Hepatocyte (in vitro differentiated cells): ENCODE data around the gene GNB1L. TPM values are rescaled to one million over a fixed set of nuclear protein-coding genes. Genes with fewer than 3 reads are reported as not detected.

ENCODE experiments used
- DNase-seq: peaks from one replicate; pipeline ENCODE4 v3.0.0-alpha.2; 2016; ENCODE audit warnings: low spot score
- H2AFZ ChIP-seq: fragments of 200-600 bp; sonication (generic); 2 replicates; pipeline ENCODE4 v1.6.0; 2016; ENCODE audit warnings: antibody characterized with exemption, mild to moderate bottlenecking
- H3K27ac ChIP-seq: fragments of 200-600 bp; sonication (generic); 2 replicates; pipeline ENCODE4 v1.5.1; 2016; ENCODE audit warnings: mild to moderate bottlenecking
- H3K27me3 ChIP-seq: fragments of 200-600 bp; sonication (generic); 2 replicates; pipeline ENCODE4 v1.6.1; 2016
- H3K36me3 ChIP-seq: fragments of 200-600 bp; sonication (generic); replicated peaks from 2 replicates; pipeline ENCODE4 v1.5.1; 2016; ENCODE audit warnings: low read depth; ENCODE audit not compliant: insufficient read depth
- H3K4me1 ChIP-seq: fragments of 200-600 bp; sonication (generic); 2 replicates; pipeline ENCODE4 v1.5.1; 2016; ENCODE audit warnings: mild to moderate bottlenecking, moderate library complexity; ENCODE audit not compliant: insufficient read depth
- H3K4me2 ChIP-seq: fragments of 200-600 bp; sonication (generic); 2 replicates; pipeline ENCODE4 v1.6.0; 2016
- H3K4me3 ChIP-seq: fragments of 200-600 bp; sonication (generic); 2 replicates; pipeline ENCODE4 v1.5.1; 2016; ENCODE audit warnings: mild to moderate bottlenecking
- H3K79me2 ChIP-seq: fragments of 200-600 bp; sonication (generic); 2 replicates; pipeline ENCODE4 v1.6.0; 2017; ENCODE audit warnings: mild to moderate bottlenecking
- H3K9me2 ChIP-seq: fragments of 200-600 bp; sonication (generic); replicated peaks from 2 replicates; pipeline ENCODE4 v1.6.0; 2017; ENCODE audit warnings: mild to moderate bottlenecking; ENCODE audit not compliant: insufficient read depth
- H3K9me3 ChIP-seq: fragments of 200-600 bp; sonication (generic); 2 replicates; pipeline ENCODE4 v1.5.1; 2016; ENCODE audit warnings: low read depth, mild to moderate bottlenecking
- H4K20me1 ChIP-seq: fragments of 200-600 bp; sonication (generic); 2 replicates; pipeline ENCODE4 v1.6.0; 2016; ENCODE audit warnings: mild to moderate bottlenecking; ENCODE audit not compliant: insufficient read depth, poor library complexity, severe bottlenecking
- CTCF ChIP-seq: fragments of 200-600 bp; sonication (generic); IDR thresholded peaks from 2 replicates; pipeline ENCODE4 v1.5.1; 2016; ENCODE audit warnings: antibody characterized with exemption, mild to moderate bottlenecking; ENCODE audit not compliant: poor library complexity
- EZH2 ChIP-seq: fragments of 200-600 bp; sonication (generic); IDR thresholded peaks from 2 replicates; pipeline ENCODE4 v1.6.1; 2016; ENCODE audit warnings: antibody characterized with exemption, mild to moderate bottlenecking, borderline replicate concordance
- EZH2phosphoT487 ChIP-seq: fragments of 200-600 bp; sonication (generic); IDR thresholded peaks from one replicate; pipeline ENCODE4 v1.6.1; 2018; ENCODE audit warnings: antibody characterized with exemption, mild to moderate bottlenecking, low read depth, moderate library complexity; ENCODE audit not compliant: unreplicated experiment, severe bottlenecking
- WGBS: methylation state at CpG from one replicate; pipeline ENCODE4 v1.1.6; 2016; ENCODE audit warnings: low lambda C conversion rate; ENCODE audit errors: missing lambda C conversion rate; 5-methylcytosine and 5-hydroxymethylcytosine counted together
- polyA plus RNA-seq: library from polyadenylated mRNA; unstranded; fragments of >200 nt; fragmentation: Nextera tagmentation; extraction: Ambion mirVana; gene quantifications from 2 replicates; pipeline ENCODE4 v1.2.1, GENCODE V29; 2016
- total RNA-seq: library from RNA; depleted of rRNA; stranded (reverse); fragments of >200 nt; gene quantifications from 2 replicates; pipeline ENCODE4 v1.2.3, GENCODE V29; 2014

The GNB1L gene
- total and polyA plus RNA-seq, 2 experiments from 2014 or later = 4.1 to 8.5 TPM

GRCh38 chr22:19823191-19823901, 31.3 kb downstream of the GNB1L start:
- H4K20me1 ChIP-seq = no peaks in the 10 kb centered on the region
- no peaks in the 10 kb centered on the region for H3K79me2 ChIP-seq
- H3K27ac ChIP-seq = no peak overlapping the region
- no peaks in the 10 kb centered on the region for H3K36me3 ChIP-seq
- TF ChIP-seq EZH2phosphoT487 (no peak), CTCF (no peak), EZH2 (no peak)
- H3K4me3 ChIP-seq = no peak overlapping the region
- no peaks in the 10 kb centered on the region for H3K9me3 ChIP-seq
- WGBS = 95% methylated on average over 11 of the region's 11 CpGs
- peak; percentile 4 for DNase-seq
- H3K4me2 ChIP-seq = no peak overlapping the region
- H3K4me1 ChIP-seq = no peaks in the 10 kb centered on the region
- no peaks in the 10 kb centered on the region for H3K9me2 ChIP-seq
- no peaks in the 10 kb centered on the region for H3K27me3 ChIP-seq
- H2AFZ ChIP-seq = no peak overlapping the region

DNA sequence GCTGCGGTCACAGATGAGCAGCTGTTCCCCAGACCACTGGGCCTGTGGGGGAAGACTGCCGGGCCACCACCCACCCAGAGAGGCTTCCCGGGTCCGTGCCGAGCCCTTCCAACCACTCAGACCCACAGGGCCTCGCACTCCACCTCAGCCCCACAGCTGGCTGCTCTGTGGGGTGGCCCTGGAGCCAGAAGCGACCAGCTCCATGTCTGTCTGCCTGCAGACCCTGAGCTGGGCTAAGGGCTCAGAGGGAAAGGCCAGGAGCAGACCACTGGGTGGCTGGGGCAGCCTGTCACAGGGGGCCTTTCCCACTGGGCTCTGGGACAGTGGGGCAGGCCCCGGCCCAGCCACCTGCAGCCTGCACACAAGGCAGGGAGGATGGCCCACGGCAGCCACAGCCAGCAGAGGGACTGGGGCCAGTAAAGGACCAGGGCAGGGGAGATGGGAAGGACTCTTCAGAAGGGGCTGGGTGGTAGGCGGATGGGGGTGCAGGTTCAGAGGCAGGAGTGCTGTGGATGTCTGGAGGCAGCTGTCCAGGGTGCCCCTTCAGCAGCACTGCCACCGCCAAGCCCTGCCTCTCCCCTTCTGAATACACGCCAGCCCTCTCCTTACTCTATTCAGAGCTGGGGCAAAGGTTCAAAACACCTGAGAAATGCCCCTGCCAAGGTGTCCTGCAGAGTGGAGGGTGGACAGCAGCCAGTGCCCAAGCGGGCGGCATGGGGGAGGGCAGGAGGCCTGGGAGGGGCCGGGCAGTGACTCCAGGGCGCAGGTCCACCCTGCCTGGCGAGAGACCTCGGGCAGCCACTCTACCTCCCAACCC, 32.2 kb downstream of the GNB1L start:
- Histone ChIP-seq H3K9me3 (no peaks in the 10 kb centered on the region), H3K4me1 (no peaks in the 10 kb centered on the region), H3K27ac (no peak overlapping the region), H3K27me3 (no peaks in the 10 kb centered on the region), H3K4me2 (no peak overlapping the region), H3K9me2 (no peaks in the 10 kb centered on the region), H3K4me3 (no peak overlapping the region), H3K36me3 (no peaks in the 10 kb centered on the region), H4K20me1 (no peaks in the 10 kb centered on the region), H3K79me2 (no peaks in the 10 kb centered on the region), H2AFZ (no peak overlapping the region)
- 94% methylated on average over 17 of the region's 18 CpGs for WGBS
- TF ChIP-seq EZH2phosphoT487 = no peak
- TF ChIP-seq CTCF = no peak
- TF ChIP-seq EZH2 = no peak
- peak; percentile 3 for DNase-seq

GRCh38 chr22:19821523-19822300, 33.0 kb downstream of the GNB1L start:
- H2AFZ ChIP-seq = no peak overlapping the region
- no peak overlapping the region for H3K4me2 ChIP-seq
- no peak for TF ChIP-seq EZH2
- no peak for TF ChIP-seq CTCF
- TF ChIP-seq EZH2phosphoT487 = no peak
- H3K9me2 ChIP-seq = no peaks in the 10 kb centered on the region
- H4K20me1 ChIP-seq = no peaks in the 10 kb centered on the region
- 93% methylated on average over 18 of the region's 20 CpGs for WGBS
- no peak overlapping the region for H3K27ac ChIP-seq
- H3K9me3 ChIP-seq = no peaks in the 10 kb centered on the region
- no peaks in the 10 kb centered on the region for H3K4me1 ChIP-seq
- no peaks in the 10 kb centered on the region for H3K36me3 ChIP-seq
- H3K79me2 ChIP-seq = no peaks in the 10 kb centered on the region
- H3K4me3 ChIP-seq = no peak overlapping the region
- peak; percentile 3 for DNase-seq
- H3K27me3 ChIP-seq = no peaks in the 10 kb centered on the region
